Activated naive CD4-positive, alpha-beta T cell treated with anti-CD3 and anti-CD28 coated beads, Interleukin-2, amount 50 U/mL, for 24 hours (primary cell): ENCODE data around the gene C22orf31.
A peak's percentile ranks its signal among the peaks of the same experiment; 100 is the strongest.
"Not testable (repeated sequence)": the region's sequence is repeated elsewhere in the genome, so short reads cannot be mapped to it uniquely, and the experiment has no call there.

Experiments used
- H3K27ac Mint-ChIP-seq: one replicate; pipeline ENCODE4 v1.8.0; 2021; ENCODE audit warnings: mild to moderate bottlenecking, mixed read lengths
- H3K27me3 Mint-ChIP-seq: one replicate; pipeline ENCODE4 v1.8.0; 2021; ENCODE audit warnings: mixed read lengths
- H3K36me3 Mint-ChIP-seq: one replicate; pipeline ENCODE4 v1.8.0; 2021; ENCODE audit warnings: mixed read lengths
- H3K4me1 Mint-ChIP-seq: one replicate; pipeline ENCODE4 v1.8.0; 2021; ENCODE audit warnings: mixed read lengths
- H3K4me3 Mint-ChIP-seq: one replicate; pipeline ENCODE4 v1.8.0; 2021; ENCODE audit warnings: mild to moderate bottlenecking, mixed read lengths
- H3K9me3 Mint-ChIP-seq: one replicate; pipeline ENCODE4 v1.8.0; 2021; ENCODE audit warnings: mixed read lengths

Gene C22orf31

GRCh38 chr22:29048822-29049654 lies 12.6 kb downstream of the C22orf31 start:
- Mint-ChIP-seq H3K27me3 (no peaks in the 10 kb centered on the region), H3K36me3 (peaks cover 5% of the 10 kb centered on the region), H3K4me1 (no peaks in the 10 kb centered on the region)

GRCh38 chr22:29044657-29045176 lies 16.9 kb downstream of the C22orf31 start:
- peaks cover 5% of the 10 kb centered on the region for H3K36me3 Mint-ChIP-seq
- no peak overlapping the region for H3K27ac Mint-ChIP-seq
- no peaks in the 10 kb centered on the region for H3K9me3 Mint-ChIP-seq
- H3K4me1 Mint-ChIP-seq = no peaks in the 10 kb centered on the region
- H3K4me3 Mint-ChIP-seq = no peak overlapping the region
- peaks cover 3% of the 10 kb centered on the region for H3K27me3 Mint-ChIP-seq

More at GRCh38 chr22:29048822-29049654, 12.6 kb downstream of the C22orf31 start:
- H3K9me3 Mint-ChIP-seq = no peaks in the 10 kb centered on the region
- no peak overlapping the region for H3K27ac Mint-ChIP-seq
- no peak overlapping the region for H3K4me3 Mint-ChIP-seq

- H3K9me3 Mint-ChIP-seq = no peaks in the 10 kb centered on the region
- H3K27me3 Mint-ChIP-seq = peaks cover 3% of the 10 kb centered on the region
- no peak overlapping the region for H3K4me3 Mint-ChIP-seq
- H3K27ac Mint-ChIP-seq = no peak overlapping the region
- no peaks in the 10 kb centered on the region for H3K4me1 Mint-ChIP-seq
- H3K36me3 Mint-ChIP-seq = peaks cover 3% of the 10 kb centered on the region
Observed at GRCh38 chr22:29043906-29044575, 17.6 kb downstream of the C22orf31 start.

- peaks cover 3% of the 10 kb centered on the region for H3K27me3 Mint-ChIP-seq
- H3K4me1 Mint-ChIP-seq = no peaks in the 10 kb centered on the region
- no peaks in the 10 kb centered on the region for H3K9me3 Mint-ChIP-seq
- H3K4me3 Mint-ChIP-seq = no peak overlapping the region
- H3K27ac Mint-ChIP-seq = no peak overlapping the region
- peaks cover 3% of the 10 kb centered on the region for H3K36me3 Mint-ChIP-seq
Observed at GRCh38 chr22:29041408-29041807, 20.2 kb downstream of the C22orf31 start.

- no peak overlapping the region for H3K27ac Mint-ChIP-seq
- H3K36me3 Mint-ChIP-seq = peaks cover under 1% of the 10 kb centered on the region
- H3K9me3 Mint-ChIP-seq = no peaks in the 10 kb centered on the region
- H3K4me1 Mint-ChIP-seq = no peaks in the 10 kb centered on the region
- no peak overlapping the region for H3K4me3 Mint-ChIP-seq
- peaks cover 3% of the 10 kb centered on the region for H3K27me3 Mint-ChIP-seq
Observed at GRCh38 chr22:29040385-29041275, 21.0 kb downstream of the C22orf31 start.

GRCh38 chr22:29039684-29040083 lies 21.9 kb downstream of the C22orf31 start:
- H3K9me3 Mint-ChIP-seq = not testable (repeated sequence)

GRCh38 chr22:29039148-29039547 lies 22.5 kb downstream of the C22orf31 start:
- Mint-ChIP-seq H3K36me3 (no peaks in the 10 kb centered on the region), H3K27me3 (peaks cover 3% of the 10 kb centered on the region)

More at GRCh38 chr22:29039684-29040083, 21.9 kb downstream of the C22orf31 start:
- H3K27me3 Mint-ChIP-seq, H3K36me3 Mint-ChIP-seq, H3K27ac Mint-ChIP-seq, H3K4me3 Mint-ChIP-seq, H3K4me1 Mint-ChIP-seq: not testable (repeated sequence)

GRCh38 chr22:29037340-29037932 lies 24.2 kb downstream of the C22orf31 start:
- Mint-ChIP-seq H3K27me3 (peaks cover 3% of the 10 kb centered on the region), H3K9me3 (no peaks in the 10 kb centered on the region), H3K4me3 (no peak overlapping the region), H3K4me1 (no peaks in the 10 kb centered on the region), H3K36me3 (no peaks in the 10 kb centered on the region), H3K27ac (no peak overlapping the region)

More at GRCh38 chr22:29039148-29039547, 22.5 kb downstream of the C22orf31 start:
- H3K9me3 Mint-ChIP-seq = no peaks in the 10 kb centered on the region
- H3K27ac Mint-ChIP-seq = peak overlapping the region; percentile 17
- H3K4me1 Mint-ChIP-seq = no peaks in the 10 kb centered on the region
- H3K4me3 Mint-ChIP-seq = no peak overlapping the region

GRCh38 chr22:29032584-29032983 lies 29.0 kb downstream of the C22orf31 start:
- Mint-ChIP-seq H3K36me3 (peaks cover 2% of the 10 kb centered on the region), H3K4me1 (peaks cover 15% of the 10 kb centered on the region), H3K27me3 (peaks cover 25% of the 10 kb centered on the region), H3K9me3 (no peaks in the 10 kb centered on the region), H3K4me3 (no peak overlapping the region), H3K27ac (no peak overlapping the region)

- no peak overlapping the region for H3K4me3 Mint-ChIP-seq
- no peaks in the 10 kb centered on the region for H3K9me3 Mint-ChIP-seq
- no peak overlapping the region for H3K27ac Mint-ChIP-seq
- H3K4me1 Mint-ChIP-seq = peaks cover 15% of the 10 kb centered on the region
- peaks cover 2% of the 10 kb centered on the region for H3K36me3 Mint-ChIP-seq
- peaks cover 25% of the 10 kb centered on the region for H3K27me3 Mint-ChIP-seq
Observed at GRCh38 chr22:29032014-29032475, 29.6 kb downstream of the C22orf31 start.

- no peak overlapping the region for H3K27ac Mint-ChIP-seq
- H3K4me3 Mint-ChIP-seq = peak overlapping the region; percentile 23
Observed at GRCh38 chr22:29031227-29032011, 30.2 kb downstream of the C22orf31 start.

GRCh38 chr22:29030618-29031226 lies 30.9 kb downstream of the C22orf31 start:
- H3K27me3 Mint-ChIP-seq = peaks cover 25% of the 10 kb centered on the region
- H3K27ac Mint-ChIP-seq = no peak overlapping the region
- H3K4me1 Mint-ChIP-seq = peaks cover 15% of the 10 kb centered on the region
- no peaks in the 10 kb centered on the region for H3K9me3 Mint-ChIP-seq
- H3K36me3 Mint-ChIP-seq = peaks cover 2% of the 10 kb centered on the region
- peak overlapping the region; percentile 39 for H3K4me3 Mint-ChIP-seq

More at GRCh38 chr22:29031227-29032011, 30.2 kb downstream of the C22orf31 start:
- Mint-ChIP-seq H3K27me3 (peaks cover 25% of the 10 kb centered on the region), H3K9me3 (no peaks in the 10 kb centered on the region), H3K4me1 (peaks cover 15% of the 10 kb centered on the region), H3K36me3 (peaks cover 2% of the 10 kb centered on the region)

GRCh38 chr22:29030016-29030617 lies 31.5 kb downstream of the C22orf31 start:
- Mint-ChIP-seq H3K27ac (no peak overlapping the region), H3K4me3 (peak overlapping the region; percentile 39), H3K4me1 (peaks cover 15% of the 10 kb centered on the region), H3K9me3 (no peaks in the 10 kb centered on the region), H3K27me3 (peaks cover 25% of the 10 kb centered on the region), H3K36me3 (peaks cover 2% of the 10 kb centered on the region)
